ENCODE measurements around the gene RUNX3.
A peak's percentile ranks its signal among the peaks of the same experiment; 100 is the strongest.

Gene RUNX3

DNA sequence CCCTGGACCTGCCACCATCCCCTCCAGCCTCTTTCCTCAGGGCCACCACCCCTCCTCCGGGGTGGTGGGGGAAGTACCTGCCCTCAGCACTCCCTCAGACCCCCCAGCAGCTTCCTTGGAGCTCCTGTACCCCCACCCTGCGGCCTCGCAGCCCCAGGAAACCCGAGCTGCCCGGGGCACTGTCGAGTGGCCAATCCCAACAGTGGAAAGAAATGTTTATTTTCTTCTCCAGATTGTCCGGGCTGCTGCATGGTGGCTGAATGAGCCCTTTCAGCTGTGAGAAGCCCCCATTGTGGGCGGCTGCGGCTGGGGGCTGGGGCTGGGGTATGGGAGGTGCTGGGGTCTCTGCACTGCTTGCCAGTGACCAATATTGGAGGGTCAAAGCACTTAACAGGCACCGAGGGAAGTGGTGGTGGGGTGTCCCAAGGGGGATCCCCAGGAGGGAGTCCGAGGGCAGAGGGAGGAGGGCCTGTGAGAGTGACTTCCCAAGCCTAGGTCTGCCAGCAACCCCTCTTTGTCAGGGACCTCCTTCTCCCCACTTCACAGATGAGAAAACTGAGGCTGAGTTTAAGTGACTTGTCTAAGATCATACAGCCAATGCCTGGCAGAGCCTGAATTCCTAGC is 25.2 kb downstream of the RUNX3 start:
- DNase-seq = peak in 2 of 10 donors; percentile 2 to 50
- intact Hi-C loops (cut with DNase I) = no loop called here

DNA sequence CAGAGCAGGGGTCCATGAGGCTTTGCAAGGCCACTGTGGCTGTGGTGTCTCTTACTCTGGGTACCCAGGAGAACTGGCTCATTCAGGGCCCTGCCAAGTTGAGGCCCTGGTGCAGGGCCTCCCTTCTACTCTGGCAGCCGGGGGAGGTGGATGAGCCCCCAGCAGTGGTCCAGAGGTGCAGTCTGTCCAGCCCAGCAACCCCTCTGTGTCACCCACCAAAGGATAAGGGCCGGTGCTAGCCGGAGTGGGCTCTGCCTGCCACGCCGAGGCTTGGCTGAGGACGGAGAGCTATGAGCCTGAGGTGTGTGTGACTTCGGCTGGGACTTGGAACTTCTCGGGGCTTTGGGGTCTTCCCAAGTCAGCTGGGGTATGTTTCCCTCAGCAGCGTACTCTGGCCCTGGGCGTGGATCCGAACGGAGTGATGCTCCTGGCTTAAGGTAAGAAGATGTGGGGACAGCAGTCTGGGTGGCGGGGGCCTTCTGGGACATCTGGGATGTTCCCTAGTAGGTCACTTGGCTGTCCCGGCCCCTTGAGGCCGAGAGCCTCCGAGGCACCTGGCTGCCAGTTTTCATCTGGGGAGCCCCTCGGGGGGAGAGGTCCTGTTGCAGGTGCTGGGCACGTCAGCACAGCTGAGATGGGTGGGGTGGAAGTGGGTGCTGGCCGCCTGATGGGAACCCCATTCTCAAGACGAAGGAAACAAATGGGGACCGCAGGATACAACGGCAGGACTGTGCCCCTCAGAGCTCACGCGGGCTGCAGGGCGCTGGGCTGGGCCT is 25.9 kb downstream of the RUNX3 start:
- peak in 3 of 10 donors; percentile 4 to 81 (median 54) for DNase-seq
- intact Hi-C loops (cut with DNase I) = no loop called here

DNA sequence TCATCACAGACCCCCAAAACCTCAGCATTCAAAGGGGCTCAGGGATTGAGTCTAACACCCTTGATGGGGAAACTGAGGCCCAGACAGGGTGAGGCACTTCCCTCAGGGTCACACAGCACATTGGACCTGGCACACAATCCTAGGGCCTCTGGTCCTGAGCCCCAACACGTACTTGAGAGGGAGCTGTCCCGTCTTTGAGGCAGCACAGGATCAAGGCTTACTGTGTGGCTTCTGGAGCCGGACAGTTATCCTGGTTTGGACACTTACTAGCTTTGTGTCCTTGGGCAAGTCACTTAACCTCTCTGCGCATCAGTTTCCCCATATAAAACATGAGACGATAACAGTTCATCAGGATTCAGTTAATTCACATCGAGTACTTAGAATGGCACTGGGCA is 26.5 kb downstream of the RUNX3 start:
- intact Hi-C loops (cut with DNase I) = no loop called here
- DNase-seq = peak in 2 of 10 donors; percentile 4 to 34

DNA sequence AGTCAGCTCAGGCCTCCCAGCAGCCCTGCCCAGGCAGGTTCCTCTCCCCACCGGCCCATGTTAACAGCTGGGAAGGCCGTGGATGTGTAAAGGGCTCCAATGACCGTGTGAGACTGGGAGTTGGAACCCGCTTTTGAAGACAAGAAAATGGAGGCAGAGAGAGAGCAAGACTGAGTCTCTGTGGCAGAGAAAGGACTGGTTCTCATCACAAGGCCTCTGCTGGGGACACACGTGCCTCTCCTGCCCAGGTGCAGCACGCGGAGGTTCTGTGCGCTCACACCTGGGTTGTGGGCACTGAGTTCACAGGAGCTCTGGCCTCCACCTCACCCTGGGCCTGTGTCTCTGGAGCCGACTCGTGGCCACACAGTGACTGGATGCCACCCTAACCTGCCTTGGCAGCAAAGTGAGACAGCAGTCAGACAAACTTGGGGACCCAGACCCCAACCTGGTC is 27.0 kb downstream of the RUNX3 start:
- peak in 1 of 10 donors; percentile 43 for DNase-seq
- intact Hi-C loops (cut with DNase I) = no loop called here

DNA sequence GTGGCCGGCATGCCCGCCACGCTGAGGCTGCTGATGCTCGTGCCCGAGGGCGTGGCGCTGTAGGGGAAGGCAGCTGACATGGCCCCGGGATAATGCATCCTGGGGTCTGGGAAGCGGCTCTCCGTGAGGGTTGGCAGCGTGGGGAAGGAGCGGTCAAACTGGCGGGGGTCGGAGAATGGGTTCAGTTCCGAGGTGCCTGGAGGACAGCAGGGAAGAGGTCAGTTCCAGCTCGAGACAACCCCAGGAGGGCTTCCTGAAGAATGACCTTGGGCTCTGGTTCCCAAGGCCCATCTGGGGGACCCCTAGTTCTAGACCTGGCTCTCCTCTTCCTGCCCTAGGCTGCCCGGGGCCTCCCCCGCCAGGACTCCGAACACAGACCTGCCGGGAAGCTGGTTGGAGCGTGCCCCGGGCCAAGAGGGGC is 27.6 kb downstream of the RUNX3 start:
- DNase-seq = peak in 1 of 10 donors; percentile 73
- intact Hi-C loops (cut with DNase I) = no loop called here

DNA sequence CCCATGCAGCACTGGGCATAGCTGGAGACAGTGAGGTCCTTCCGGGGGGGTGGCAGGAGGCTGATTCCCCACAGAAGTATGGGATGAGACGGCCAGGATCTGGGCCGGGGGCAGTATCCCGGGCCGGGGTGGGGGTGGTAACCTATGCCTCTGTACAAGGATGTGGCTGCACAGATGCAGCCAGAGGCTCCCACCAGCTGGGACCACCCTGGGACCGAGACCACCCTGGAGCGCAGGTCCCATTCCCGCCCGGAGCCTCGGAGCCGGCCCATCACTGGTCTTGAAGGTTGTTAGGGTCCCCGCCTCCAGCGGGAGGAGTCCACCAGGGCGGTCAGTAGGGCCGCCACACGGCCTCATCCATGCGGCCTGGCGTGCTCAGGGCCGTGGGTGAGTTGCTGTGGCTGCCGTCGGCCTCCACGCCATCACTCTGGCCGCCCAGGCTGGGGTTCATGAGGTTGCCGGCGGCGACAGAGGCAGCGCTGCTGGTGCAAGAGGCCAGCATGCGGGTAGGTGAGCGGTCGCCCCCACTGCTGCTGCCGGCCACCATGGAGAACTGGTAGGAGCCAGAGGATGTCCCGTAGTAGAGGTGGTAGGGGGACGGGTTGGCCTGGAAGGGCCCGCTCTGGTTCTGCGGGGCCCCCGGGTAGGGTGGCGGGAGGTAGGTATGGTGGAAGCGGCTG is 28.1 kb downstream of the RUNX3 start:
- intact Hi-C loops (cut with DNase I) = no loop called here
- DNase-seq = peak in 1 of 10 donors; percentile 69

DNA sequence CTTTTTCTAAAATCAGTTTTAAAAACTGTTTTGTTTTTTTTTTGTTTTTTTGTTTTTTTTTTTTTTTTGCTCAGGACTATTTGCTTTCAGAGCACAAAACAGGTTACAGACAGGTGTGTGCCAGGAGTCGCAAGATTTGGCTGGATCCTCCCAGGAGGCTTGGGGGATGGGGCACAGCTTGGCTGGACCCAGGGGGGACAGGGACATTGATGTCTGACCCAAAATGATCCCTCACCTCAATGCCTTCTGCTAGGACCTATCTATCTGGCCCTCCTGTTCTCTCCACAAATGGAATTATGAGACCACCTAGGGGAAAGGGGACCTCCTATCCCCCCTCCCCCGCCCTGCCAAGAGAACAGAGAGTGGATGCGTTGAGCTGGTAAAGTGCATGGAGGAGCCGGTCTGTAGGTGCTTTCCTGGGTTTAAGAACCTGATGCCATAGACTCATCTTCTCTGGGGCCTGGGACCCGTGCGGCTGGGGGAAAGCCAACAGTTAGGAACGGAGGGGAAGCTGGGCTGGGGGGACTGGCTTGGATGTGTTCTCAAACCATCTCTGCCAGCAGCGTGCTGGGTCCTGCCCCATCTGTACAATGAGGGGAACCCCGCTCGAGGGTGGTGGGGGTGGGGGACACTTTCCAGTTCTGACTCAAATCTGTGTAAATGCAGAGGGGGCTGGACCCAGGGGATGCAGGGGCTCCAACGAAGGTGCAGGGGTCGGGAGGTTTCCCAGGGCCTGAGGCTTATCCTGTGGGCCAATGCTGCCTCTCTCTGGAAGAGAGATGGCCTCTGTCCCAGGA is 28.9 kb downstream of the RUNX3 start:
- intact Hi-C loops (cut with DNase I) = no loop called here
- peak in 1 of 10 donors; percentile 49 for DNase-seq

DNA sequence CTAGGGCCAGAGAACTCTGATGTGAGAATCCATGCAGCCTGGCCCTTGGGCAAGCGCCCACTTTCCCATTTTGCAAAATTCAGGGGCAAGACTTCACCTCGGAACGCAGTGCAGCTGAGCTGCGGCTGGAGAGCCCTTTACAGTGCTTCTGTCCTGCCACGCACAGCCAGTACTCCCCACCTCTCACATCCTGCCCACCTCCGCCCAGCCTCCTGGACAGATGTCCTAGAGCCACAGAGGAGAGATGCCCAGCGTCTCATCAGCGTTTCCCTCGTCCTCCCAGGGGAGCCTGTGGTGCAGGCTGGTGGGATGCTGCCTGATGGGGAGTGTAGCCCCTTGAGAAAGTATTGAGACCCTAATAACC is 29.6 kb downstream of the RUNX3 start:
- intact Hi-C loops (cut with DNase I) = no loop called here

DNA sequence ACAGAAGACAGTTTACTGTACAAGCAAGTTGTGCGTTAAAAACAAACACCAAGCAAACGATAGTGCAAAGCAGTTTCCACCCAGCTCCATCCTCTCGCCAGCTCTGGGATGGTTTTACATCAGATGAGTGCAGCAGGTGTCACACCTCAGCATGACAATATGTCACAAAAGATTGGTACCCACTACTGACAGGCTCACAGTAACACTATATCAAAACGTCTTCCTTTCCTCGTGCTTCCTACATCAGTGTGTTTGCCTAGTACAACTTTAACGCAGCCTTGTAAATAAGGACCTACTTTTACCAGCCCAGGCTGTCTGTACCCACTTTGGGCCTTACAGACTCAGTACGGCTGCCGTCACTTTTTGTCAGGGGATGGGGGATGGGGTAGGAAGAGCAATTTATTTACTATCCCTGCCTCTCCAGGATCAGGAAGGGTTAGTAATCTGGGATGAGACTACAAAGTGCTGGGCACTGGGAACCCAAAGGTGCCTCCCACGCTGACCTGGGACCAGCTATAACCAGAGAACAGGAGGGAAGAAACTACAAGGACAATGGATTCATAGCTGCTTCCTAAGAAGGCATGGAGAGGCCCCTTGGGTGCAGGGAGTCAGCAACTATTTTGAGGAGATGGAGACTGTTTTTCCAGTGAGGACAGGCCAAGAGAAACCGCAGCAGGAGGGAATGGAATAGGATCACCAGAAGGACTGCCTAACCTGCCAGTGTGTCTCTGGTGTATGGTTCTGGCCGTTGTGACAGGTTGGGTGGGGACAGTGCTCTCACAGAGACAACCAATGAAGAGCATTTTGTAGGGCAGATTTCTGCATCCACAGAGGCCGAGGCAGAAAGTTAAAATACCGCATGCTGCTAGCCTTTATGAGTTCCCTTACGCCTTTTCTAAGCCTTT is 30.2 kb downstream of the RUNX3 start:
- intact Hi-C loops (cut with DNase I) = loop anchor here (5.0 kb wide), 1 partner anchor 53 kb away; no protein-coding TSS in a partner anchor
- DNase-seq = peak in 1 of 10 donors; percentile 14

More for the DNA sequence above, 29.6 kb downstream of the RUNX3 start:
- peak in 1 of 10 donors; percentile 68 for DNase-seq

DNA sequence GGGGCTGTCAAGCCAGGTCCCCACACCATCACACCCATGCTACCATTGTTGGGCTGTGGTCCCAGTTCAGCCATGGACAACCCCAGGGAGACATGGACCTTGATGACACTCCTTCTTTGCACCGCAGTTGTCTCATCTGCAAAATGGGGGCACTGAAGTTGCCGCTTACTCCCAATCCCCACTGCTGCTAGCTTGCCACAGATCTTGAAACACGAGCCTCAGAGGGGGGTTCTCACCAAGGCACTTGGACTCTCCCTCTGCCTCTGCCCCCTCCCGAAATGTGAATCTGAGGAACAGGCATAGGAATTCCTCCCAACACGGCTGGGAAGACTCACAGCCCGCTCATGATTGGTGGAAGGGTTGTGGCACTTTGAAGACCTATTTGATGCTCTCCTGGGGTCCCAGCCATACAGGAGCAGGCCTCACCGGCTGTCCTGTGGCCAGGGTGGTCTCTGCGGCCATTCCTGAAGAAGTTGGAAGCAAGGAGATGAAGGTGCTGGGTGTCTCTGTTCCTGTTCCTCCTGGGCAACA is 31.1 kb downstream of the RUNX3 start:
- intact Hi-C loops (cut with DNase I) = loop anchor here (5.0 kb wide), 1 partner anchor 52 kb away; no protein-coding TSS in a partner anchor
- peak in 1 of 10 donors; percentile 13 for DNase-seq

DNA sequence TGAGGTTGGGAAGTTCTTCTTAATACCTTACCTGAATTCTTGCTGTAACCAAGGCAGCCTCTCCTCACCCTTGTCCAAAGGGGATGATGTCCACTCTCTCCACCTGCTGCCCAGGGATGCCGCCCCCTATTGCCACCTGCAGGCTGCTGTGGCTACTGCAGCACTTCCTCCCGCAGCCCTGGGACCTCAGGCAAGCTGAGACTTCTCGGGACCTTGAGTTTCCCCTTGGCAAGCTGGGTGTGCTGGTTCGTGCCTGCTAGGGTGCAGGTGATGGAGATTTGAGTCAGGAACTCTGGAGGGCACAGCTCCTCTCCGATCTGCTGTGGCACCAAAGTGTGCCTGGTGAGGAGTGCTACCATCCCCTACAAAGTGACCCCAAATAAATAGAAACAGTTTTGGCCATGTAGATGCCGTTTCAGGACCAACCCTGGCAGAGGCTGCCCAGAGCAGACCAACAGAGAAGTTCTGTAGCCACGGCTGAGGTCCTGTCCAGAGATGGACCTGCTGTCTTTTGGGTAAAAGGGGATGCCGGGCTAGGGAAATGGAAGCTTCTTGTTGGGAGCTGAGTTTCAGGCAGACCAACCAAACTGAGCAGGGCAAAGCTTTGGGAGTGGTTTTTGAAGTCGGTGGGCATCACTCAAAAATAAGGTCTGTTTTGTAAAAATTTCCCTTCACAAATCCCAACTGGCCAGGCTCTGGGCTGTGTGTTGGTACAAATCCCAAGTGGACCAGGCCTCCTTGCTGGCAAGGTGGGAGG is 31.7 kb downstream of the RUNX3 start:
- intact Hi-C loops (cut with DNase I) = loop anchor here (5.0 kb wide), 1 partner anchor 51 kb away; no protein-coding TSS in a partner anchor
- peak in 4 of 10 donors; percentile 37 to 81 (median 51) for DNase-seq

DNA sequence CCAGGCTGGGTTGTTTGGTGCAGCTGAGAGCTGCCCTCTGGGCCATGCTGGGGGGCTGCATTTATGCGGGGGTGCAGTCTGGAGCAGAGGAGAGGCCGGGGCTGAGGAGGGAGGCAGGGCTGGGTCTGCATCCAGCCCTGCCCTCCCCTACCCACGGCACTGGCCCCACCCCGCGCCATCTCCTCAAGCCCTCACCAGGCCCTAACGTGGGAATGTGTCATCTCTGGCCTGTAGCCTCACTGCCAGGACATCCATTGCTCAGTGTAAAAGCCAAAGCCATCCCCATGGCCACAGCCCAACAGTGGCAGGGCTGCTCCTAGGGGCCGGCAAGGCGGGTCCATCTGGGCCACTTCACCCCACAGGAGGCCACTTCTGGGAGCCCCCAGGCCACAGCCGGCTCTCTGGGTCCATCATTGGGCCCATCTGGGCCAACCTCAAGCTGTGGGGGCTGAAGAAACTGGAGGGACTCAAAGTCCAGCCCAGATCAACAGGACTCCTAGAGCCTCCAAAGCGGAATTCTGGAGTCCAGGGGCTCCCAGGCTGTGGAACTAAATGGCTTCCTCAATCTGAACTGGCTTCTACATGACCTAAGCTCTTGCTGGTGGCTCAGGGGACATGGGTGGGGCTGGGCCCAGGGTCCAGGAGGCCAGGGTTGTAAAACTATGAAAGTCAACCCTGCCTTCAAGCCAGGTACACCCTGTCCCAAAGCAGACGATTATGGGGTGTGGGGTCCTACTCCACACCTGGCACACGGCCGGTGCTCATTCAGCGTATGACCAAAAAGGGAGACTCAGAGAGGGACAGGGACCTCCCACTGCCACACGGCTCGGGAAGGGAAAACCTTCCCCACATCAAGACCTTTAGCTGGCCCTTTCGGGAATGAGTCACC is 32.6 kb downstream of the RUNX3 start:
- peak in 2 of 10 donors; percentile 37 to 54 for DNase-seq
- intact Hi-C loops (cut with DNase I) = loop anchor here (5.0 kb wide), 1 partner anchor 50 kb away; no protein-coding TSS in a partner anchor

DNA sequence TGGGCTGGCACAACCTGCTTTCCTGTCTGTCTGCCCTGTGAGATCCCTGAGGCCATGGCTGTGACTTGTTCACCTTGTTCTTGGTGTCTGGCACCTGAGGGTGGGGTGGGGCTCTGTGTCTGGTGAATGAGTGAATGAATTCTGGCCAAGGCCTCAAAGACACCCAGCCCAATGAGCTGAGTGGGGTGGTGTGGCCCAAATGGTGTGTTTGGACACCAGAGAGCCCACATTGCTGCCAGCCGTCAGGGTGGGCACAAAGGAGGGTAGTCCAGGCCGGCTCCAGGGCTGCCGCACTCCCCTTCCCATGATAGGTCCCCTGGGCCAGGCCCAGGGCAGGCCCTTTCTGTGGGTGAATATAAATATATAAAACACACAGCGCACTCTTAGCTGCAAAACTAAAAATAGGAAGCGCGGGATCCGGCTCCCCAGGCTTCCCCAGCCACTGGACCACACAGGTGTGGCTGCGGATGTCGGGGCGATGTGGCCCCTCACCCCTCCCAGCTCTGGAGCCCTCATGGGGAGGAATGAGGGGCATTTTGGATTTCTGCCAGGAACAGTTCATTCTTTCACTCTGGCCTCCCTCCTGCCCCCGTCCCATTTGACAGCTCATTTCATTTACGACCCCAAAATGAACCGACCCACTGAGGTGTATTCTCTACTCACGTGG is 33.3 kb downstream of the RUNX3 start:
- DNase-seq = peak in 1 of 10 donors; percentile 59
- intact Hi-C loops (cut with DNase I) = loop anchor here (5.0 kb wide), 1 partner anchor 49 kb away; no protein-coding TSS in a partner anchor

DNA sequence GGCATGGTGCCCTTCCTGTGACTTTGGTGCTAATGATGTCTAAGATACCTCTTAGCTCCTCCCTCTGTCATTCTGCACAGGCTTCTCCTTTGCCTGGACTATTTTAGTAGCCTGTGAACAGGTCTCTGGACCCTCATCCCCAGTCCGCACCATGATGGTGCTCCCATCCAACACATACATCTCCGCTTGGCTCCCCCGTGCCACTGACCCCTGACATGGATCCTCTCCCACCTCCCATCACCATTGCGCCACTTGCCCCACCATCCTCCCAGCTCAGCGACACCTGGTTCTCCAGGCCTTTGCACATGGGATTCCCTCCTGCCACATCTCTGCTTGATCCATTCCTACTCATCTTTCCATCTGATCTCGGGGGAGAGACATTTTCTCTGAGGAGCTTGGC is 33.9 kb downstream of the RUNX3 start:
- intact Hi-C loops (cut with DNase I) = loop anchor here (5.0 kb wide), 1 partner anchor 49 kb away; no protein-coding TSS in a partner anchor
- DNase-seq = peak in 1 of 10 donors; percentile 58

DNA sequence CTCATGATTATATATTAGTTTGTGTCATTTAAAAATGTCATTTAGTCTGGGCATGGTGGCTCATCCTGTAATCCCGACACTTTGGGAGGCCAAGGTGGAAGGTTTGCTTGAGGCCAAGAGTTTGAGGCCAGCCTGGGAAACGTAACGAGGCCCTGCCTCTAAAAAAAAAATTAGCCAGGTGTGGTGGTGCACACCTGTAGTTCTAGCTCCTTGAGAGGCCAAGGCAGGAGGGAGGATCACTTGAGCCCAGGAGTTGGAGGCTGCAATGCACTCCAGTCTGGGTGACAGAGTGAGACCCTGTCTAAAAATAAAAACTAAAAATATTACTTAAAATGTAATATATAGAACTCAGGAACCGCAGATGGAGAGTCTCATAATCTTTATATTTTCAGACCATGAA is 34.6 kb downstream of the RUNX3 start:
- DNase-seq = peak in 1 of 10 donors; percentile 59
- intact Hi-C loops (cut with DNase I) = loop anchor here (5.0 kb wide), 1 partner anchor 48 kb away; no protein-coding TSS in a partner anchor

DNA sequence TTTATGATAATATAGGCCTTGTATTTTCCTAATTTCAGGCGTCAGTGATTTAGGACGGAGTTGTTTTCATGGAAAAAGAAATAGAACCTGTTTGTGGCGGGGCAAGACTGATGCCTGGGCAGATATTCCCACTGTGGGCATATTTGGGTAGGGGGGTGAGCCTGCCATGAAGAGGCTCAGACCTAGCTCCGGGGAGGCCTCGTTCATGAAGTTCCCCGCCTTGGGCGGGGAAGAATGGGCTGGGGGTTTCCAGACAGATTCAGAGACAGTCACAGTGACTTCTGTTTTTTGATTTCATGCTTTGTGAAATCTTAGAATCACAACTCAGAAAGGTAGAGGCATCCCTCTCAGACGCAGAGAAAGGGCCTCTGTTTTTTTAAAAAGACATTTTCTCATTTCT is 36.1 kb downstream of the RUNX3 start:
- intact Hi-C loops (cut with DNase I) = no loop called here
- peak in 2 of 10 donors; percentile 9 to 39 for DNase-seq
